Measurements from ENCODE around the gene AP4B1.

DNA sequence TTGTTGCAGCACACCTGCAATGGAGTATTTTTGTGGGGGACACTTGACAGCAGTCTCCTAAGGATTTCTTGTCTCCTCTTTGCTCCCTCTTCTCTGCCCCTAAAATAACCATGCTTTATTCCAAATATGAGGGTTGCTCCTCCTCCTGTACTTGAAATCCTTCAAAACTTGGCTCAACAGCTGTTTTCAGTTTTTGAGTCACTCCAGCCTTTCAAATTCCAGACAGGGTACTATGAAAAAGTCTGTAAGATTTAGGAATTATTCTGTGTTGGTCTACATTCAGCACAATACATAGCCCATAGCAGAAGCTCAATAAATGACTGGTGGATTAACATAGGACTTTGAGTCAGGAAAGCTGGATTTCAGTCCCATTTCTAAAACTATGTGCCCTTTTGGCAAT, 5.5 kb downstream of the AP4B1 start:
- TF ChIP-seq, protein P1, sequence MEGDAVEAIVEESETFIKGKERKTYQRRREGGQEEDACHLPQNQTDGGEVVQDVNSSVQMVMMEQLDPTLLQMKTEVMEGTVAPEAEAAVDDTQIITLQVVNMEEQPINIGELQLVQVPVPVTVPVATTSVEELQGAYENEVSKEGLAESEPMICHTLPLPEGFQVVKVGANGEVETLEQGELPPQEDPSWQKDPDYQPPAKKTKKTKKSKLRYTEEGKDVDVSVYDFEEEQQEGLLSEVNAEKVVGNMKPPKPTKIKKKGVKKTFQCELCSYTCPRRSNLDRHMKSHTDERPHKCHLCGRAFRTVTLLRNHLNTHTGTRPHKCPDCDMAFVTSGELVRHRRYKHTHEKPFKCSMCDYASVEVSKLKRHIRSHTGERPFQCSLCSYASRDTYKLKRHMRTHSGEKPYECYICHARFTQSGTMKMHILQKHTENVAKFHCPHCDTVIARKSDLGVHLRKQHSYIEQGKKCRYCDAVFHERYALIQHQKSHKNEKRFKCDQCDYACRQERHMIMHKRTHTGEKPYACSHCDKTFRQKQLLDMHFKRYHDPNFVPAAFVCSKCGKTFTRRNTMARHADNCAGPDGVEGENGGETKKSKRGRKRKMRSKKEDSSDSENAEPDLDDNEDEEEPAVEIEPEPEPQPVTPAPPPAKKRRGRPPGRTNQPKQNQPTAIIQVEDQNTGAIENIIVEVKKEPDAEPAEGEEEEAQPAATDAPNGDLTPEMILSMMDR (IDR thresholded peaks at IDR 0.05; ENCODE audit: low read length) = no peak
- TF ChIP-seq EZH2phosphoT487 (IDR thresholded peaks at IDR 0.05; ENCODE audit: low read length) = no peak
- no peak for TF ChIP-seq EZH2 (optimal IDR thresholded peaks at IDR 0.05; ENCODE audit: low read depth, low read length)
